Measurements from ENCODE around the gene CFAP141. TPM values are rescaled to one million over a fixed set of nuclear protein-coding genes. Genes with fewer than 3 reads are reported as not detected.
A peak's percentile ranks its signal among the peaks of the same experiment; 100 is the strongest.
"Not testable (repeated sequence)": the region's sequence is repeated elsewhere in the genome, so short reads cannot be mapped to it uniquely, and the experiment has no call there.

Gene CFAP141
- total RNA-seq, 1 donor from 2014 or later, result not detected

DNA sequence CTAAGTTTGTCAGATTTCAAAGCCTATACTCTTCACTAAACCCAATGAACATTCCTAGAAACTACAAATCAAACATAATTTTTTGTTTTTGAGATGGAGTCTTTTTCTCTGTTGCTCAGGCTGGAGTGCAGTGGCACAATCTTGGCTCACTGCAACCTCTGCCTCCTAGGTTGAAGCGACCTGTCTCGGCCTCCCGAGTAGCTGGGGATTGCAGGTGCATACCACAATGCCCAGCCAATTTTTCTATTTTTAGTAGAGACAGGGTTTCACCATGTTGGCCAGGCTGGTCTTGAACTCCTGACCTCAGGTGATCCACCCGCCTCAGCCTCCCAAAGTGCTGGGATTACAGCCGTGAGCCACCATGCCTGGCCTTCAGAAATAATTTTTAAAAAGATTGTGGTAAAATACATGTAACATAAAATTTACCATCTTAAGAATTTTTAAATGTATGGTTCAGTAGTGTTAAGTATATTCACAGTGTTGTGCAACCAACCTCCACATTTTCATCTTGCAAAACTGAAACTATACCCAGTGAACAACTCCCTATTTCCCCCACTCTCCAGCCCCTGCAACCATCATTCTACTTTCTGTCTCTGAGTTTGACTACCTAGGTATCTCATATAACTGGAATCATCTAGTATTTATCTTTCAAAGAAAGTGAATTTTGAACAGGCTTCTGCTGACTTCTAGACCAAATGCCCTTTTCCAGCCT, 2.7 kb upstream of the CFAP141 start:
- no peak for DNase-seq (ENCODE audit: extremely low read depth, low read depth, low spot score)

DNA sequence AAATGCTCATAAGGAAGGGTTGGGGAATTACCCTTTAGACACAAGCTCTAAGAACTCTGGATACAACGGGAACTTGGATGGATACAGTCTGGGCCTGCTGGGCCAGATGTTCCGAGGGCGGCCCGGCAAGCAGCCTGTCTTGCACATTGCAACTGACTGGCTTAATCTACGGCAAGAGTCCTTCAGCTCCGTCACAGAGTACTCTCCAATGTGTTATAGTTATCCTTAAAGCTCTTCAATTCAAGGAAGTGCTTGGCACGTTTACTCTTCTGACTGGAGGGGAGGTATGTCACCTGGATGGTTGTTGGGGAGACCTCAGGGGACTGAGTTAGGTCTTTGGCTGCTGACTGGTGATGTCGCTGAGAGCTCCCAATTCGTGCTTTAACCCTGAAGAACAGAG, 1.1 kb upstream of the CFAP141 start:
- DNase-seq (ENCODE audit: extremely low read depth, low read depth, low spot score), result no peak

DNA sequence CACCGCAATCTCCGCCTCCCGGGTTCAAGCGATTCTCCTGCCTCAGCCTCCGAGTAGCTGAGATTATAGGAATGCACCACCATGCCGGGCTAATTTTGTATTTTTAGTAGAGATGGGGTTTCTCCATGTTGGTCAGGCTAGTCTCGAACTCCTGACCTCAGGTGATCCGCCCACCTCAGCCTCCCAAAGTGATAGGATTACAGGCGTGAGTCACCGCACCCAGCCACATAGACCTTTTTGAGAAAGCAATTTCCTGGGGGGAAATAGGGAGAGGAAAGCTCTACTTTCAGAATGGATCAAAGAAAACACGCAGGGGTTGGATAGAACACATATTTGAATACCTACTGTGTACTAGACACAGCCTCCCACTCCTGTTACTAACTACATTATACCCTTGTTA, 355 bp downstream of the CFAP141 start:
- DNase-seq (ENCODE audit: extremely low read depth, low read depth, low spot score), result not testable (repeated sequence)

DNA sequence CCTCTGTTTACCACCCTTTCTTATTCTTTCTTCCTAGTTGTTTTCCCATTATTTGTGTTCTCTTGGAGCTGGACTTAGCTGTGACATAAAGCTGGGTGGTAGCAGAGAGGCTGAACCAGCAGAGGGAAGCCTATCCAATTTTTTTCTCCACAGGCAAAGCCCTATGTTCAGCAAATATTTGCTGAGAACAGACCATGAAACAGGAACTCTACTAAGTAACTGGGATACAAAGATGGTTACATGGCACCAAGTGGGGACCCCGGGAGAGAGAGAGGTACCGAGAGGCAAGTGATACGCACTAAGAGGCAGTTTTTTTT, 6.6 kb downstream of the CFAP141 start:
- no peak for DNase-seq (ENCODE audit: extremely low read depth, low read depth, low spot score)

DNA sequence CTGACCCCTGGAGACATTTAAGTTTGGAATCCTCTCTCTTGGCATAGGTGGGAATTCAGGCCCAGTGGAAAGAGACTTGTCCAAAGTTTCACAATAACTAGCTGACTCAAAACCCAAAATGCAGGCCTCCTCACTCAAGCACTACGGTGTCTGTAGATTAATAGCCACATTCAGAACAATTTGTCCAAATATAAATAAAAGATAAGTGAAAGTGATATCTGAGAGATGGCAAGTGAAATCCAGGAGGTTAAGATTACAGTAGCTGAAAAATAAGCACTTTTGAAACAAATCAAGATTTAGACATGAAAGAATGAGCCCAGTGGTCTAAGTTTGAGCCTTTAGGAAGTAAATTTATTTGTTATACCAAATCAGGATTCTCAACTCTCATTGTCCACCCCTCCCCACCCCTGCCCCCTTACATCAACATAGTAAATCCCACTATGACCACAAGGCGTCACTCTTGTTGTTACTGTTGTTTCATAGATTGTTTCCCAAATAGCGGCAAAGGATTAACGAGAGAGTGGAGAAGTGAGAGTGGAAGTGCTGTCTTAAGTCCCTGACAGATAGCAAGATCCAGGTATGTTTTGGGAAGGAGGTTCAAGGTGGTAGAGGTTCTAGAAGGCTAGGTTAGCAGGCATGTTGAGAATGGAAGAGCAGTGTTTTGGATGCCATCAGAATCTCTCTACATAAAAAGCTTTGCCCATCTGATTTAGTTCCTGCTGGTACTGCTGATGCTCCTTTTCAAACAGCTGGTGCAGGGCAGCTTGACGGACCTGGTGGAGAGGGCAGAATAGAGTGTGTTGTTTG, 7.2 kb downstream of the CFAP141 start:
- DNase-seq (ENCODE audit: extremely low read depth, low read depth, low spot score), result no peak

DNA sequence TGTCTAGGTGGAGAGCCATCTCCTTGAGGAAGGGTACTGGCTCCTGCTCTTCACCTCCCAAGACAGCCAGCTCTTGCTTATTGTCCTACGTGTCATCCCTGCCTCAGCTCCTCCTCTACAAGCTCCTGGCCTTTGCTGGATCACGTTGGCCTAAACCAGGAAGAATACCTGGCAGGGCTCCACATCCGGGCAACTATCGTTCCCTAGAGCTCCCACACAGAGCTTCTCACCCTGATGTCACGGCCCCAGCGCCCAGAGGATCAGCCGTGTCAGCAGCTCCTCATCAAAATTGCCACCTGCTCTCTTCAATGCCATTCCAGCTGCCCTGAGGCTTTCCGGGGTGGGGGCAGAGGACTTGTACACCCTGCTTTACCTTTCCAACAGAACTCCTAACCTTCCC, 12.3 kb downstream of the CFAP141 start:
- no peak for DNase-seq (ENCODE audit: extremely low read depth, low read depth, low spot score)

DNA sequence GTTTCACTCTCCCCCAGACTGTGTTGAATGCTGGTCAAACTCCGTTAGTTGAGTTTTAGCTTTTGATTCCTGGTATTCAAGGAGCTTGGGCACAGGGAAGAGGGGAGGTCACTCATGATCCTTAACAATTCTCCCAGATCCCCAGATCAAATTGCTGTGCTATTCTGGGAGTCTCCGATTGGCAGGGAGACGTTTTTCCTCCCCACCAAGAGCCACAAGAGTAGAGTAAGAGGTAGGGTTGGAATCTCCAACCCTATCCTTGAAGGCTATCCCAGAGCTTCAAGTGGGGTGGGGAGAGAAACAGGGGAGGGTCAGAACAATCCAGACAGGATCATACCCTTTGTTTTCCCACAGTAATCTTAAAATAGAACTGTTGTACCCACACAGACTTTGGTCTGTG, 13.7 kb downstream of the CFAP141 start:
- no peak for DNase-seq (ENCODE audit: extremely low read depth, low read depth, low spot score)

DNA sequence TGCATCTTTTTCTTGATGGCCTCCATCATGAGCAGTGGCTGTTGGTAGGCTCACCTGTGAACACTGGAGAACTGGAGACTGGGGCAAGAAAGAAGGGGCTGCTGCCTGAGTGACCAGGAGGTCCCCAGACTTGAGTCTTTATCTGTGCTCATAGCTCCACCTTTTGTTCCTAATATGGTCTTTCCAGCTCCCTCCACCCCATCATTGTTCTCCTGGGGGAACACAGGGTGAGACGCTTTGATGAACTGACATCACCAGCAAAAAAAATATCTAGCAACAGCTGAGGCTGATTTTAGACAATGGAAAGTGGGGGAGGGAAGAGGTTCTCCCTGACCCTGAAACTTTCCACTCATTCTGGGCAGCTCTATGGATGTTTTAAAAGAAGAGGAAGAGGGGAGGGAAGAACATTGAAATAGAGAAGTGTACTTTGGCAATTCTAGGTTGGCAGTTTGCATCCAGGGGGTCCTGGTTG, 14.1 kb downstream of the CFAP141 start, which contains the start of gene TPM3:
TPM3 (minus strand) TSS at position 111 of the 472 bp plus-strand sequence; CDS start at position 29, 82 bp downstream.
- no peak for DNase-seq (ENCODE audit: extremely low read depth, low read depth, low spot score)

DNA sequence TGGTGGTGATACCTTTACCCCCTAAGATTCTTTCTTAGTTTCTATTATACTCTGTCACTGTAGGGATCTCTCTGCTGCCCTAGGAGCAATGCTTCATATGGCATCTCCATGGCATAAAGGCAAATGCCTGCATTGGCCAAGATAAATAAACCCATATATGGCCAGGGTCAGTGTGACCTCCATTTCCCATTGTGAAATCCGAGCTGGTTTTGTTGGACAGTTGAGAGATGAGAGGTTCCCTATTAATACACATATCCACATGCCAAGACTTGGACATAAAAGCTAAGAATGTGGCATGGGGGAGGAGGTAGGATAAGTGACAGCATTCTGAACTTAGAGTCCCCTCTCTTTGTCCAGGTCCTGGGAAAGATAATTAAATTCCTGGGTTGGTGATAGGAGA, 15.6 kb downstream of the CFAP141 start:
- DNase-seq (ENCODE audit: extremely low read depth, low read depth, low spot score), result no peak

DNA sequence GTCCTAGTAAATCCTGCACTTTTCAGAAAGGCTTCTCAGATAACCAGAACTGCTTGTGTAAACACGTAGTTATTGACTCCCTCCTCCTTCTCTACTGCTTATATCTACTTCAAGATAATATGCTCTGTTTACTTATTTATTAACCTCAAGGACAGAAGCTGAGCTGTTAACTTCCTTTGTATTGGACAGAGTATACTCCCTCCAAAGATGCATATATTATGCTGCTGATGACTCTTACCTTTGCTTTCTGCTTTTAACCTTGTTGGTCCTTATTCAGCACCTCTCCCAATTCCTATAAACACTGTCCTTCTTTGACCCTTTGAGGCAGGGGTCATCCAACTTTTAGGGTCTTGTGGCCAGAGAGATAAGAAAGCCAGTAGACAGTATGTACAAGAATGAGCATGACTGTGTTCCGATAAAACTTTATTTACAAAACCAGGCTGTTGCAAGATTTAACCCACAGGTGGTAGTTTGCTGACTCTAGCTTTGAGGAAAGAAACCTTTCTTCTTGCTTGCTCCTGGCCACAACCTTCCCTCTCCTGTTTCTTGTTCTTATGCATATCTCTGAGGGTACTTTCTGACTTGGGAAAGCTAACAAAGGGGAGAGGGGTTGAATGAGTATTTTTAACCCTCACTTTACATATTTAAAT, 19.2 kb downstream of the CFAP141 start:
- DNase-seq (ENCODE audit: extremely low read depth, low read depth, low spot score), result no peak

DNA sequence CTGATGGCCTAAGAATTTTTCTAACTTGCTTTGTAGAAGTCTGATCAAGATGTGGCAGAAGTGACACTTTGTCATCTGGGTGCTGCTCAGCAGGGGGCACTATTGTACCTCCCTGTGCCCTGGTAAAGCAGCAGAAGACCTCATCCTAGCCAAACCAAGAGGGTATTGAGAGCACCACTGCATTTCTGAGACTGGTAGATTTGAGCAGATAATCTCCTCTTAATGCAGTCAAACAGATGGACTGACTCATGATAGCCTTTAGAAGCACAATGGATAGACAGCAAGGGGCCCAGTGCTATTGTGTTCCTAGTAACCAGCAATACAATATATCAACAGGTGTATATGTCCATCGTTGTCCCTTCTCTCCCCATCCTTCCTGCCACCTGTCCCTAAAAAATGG, 20.0 kb downstream of the CFAP141 start:
- no peak for DNase-seq (ENCODE audit: extremely low read depth, low read depth, low spot score)

DNA sequence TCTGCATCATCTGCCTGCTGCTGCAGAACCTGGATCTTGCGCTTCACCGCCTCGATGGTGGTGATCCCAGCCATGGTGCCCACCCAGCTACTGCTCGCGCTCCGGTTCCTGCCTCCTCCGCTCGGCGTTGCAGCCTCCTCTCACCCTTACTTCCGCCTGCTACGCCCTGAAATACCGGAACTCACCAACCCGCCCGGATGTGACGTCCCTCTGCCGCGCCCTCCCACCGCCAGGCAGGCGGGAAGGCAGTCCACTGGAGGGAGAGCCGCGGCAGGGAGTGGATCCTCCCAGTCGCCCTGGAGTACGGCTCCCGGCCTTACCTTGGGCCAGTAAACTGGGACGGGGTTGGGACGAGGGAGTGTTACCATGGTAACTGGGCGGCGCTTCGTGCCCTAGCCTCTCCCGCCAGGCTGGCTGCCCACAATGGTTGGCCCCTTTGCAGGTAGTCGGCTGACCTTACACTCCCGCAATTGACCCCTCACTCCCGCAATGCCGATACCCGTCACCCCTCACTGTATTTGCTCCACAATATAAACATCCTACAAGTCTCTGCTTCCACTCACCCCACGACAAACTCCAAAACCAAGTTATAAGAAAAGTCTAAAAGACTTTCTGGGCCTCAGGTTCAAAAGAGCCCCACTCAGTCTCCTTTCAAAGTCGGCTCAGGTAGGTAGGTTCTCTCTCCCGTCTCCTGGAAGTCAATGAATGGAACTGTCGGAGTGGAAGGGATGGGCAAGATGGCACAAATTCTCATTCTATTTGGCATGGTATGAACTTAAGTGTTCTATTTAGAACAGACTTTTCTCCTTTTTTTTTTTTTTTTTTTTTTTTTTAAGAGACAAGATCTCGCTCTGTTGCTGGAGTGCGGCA, 22.9 kb downstream of the CFAP141 start:
- DNase-seq (ENCODE audit: extremely low read depth, low read depth, low spot score), result peak; percentile 50

DNA sequence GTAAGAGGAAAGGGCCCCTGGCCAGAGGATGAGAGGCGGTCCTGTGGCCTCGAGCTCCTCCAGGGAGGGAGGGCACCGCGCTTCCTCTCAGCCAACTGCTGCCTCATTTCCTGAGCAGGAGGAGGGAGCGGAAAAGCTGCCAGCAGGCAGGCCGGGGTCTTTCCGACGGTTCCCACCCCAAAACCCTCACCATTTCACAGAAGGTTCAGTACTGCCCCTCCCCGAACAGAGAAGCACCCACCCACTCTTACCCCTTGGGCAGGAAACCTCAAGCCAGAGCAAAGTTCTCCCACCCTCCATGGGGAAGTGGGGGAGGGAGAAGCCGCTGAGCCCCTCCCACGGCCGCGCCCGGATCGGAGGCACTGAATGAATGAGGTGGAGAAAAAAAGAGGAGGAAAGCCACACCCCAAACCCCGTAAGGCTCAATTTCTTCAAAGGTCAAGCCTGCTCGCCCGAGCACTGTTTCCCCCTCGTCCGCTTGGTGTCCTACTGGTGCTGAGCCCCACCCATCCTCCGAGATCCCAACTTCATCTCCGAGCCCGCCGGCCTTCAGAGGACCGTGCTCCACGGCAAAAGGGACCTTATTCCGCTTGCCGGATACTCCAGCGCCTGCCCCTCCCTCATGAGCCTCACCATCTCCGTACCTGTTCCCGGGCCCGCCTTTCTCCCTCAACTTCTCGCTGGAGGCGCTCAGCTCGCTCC, 23.6 kb downstream of the CFAP141 start:
- DNase-seq (ENCODE audit: extremely low read depth, low read depth, low spot score), result no peak

DNA sequence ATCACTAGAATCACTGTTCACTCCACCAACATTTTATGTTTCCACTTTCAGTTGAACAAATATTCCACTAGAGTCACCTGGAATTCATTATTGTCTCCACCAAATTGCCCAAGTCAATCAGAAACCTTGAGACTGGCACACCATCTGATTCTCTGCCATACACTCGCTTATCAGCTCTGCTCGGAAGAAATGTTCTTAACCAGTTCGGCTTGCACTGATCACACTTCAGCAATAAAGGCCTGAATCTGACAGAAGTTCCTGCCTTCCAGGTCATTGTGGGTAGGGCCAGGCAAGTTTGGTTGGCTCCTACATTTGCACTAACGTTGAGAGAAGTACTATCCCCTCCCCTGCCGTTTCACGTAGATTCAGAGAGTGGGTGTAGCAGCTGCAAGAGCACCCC, 24.2 kb downstream of the CFAP141 start:
- no peak for DNase-seq (ENCODE audit: extremely low read depth, low read depth, low spot score)

DNA sequence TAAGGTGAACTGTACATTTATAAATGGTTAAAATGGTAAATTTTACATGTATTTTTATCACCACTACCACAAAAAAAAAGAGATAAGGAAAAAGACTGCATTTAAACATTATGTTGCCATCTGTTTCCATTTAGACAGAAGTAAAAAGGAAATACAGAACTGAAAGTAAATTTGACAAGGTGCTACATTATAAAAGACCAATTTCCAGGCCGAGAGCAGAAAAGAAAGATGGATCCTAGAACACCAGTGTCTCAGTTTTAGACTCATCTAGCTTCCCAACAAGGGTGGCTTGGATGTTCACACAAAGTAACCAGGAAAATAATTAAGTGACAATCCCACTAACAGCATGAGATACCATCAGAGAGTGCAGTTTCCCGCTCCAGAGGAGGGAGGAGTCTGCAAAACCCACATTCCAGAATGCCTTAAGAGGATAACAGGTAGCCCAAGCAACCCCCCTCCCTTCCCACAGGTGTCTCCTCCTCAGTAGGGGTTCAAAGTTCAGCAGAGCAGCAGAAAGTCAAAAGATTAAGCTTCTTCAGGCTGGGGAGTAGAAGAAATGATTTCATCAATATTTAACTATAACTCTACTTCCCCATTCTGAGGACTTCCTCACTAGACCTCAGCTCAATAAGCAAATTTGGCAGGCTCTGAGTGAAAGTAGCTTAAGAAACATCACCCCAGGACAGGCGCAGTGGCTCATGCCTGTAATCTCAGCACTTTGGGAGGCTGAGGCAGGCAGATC, 26.0 kb downstream of the CFAP141 start:
- DNase-seq (ENCODE audit: extremely low read depth, low read depth, low spot score), result no peak

DNA sequence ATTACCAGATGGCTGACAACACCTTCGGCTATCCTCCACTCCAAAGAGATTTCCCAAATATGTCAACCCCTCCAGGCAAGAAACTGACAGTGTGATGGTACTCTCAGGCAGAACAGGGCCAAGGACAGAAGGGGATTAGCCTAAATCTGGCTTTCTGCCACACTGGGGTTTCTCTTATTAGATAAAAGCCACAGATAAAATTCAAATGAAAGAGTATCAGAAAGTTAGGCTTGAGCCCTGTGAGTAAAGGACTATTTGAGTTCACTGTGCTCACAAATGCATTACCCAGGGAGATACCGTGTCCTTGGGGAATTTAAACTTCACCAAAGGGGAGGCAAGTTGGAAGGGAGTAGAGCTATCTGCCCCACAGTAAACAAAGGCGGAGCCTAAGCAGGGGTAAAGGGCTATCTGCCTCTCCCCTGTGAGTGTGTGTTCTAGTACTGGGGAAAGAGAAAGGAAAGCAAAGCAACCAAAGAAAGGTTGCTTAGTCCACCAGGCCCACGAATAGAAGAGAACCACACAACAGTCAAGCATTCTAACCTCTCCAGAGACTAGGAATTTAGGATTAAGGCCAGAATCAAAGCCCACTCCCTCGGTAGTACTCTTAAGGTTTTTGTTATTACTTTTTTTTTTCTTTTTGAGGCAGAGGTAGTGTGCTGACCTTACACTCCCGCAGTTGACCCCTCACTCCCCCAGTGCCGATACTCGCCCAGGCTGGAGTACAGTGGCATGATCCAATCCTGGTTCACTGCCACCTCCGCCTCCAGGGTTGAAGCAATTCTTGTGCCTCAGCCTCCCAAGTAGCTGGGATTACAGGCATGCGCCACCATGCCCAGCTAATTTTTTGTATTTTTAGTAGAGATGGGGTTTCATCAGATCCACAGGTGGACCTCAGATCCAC, 27.0 kb downstream of the CFAP141 start:
- no peak for DNase-seq (ENCODE audit: extremely low read depth, low read depth, low spot score)

DNA sequence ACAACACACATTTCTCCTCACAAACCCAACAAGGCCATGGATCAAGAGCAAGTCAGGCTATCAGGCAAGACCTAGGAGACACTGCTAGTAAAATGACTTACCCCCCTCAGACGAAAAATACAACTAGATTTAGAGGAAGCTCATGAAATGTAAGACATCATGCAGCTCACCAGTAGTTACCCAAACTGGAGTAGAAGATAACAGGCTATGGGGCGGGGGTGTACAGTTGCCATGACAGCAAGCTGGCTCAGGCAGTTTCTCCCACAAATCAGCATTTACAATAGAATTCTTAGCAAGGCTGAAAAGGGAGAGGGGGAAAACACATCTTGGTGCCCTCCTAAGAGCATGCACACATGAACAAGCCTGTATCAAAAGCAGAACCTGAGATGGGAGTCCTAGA, 28.1 kb downstream of the CFAP141 start:
- no peak for DNase-seq (ENCODE audit: extremely low read depth, low read depth, low spot score)

DNA sequence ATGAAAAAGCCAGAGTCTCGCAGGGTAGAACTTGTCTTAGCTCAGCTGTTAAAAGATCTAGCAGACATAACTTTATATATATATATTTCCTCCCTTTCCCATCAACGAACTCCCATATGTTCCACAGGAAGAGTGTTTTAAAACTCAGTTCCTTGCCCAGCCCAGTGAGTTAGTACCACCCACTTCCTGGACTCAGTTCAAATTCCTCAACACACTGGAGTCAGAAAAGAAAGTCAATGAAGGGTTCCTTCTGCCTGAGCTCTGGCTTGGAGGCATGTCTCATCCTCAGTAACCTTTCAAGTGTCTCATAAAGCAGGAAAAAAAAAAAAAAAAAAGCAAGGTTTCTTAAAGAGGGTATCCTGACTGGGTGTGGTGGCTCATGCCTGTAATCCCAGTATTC, 29.8 kb downstream of the CFAP141 start:
- no peak for DNase-seq (ENCODE audit: extremely low read depth, low read depth, low spot score)

All from glomerular endothelial cell (primary cell).